ENCODE data around the gene ASCL5.

ASCL5 gene

DNA sequence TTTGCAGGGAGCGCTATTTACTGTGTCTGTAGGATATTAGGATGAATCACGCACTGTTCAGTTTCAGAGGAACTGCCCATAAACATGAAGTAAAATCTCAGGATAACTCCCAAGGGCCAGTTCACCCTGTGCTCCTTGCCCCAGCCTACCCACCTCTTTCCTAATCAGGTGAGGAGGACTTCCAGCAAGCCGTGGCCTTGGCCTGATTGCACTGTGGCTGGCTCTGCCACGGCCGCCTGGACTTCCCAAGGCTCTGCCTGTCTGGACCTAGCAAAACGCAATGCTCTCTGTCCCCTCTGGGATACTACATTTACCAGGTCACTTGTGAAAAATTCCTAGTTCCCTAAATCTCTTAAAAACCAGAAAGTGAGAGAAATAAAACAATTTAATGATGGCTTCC, 7.4 kb upstream of the ASCL5 start:
- DNase-seq = no peak

- DNase-seq = no peak
These were observed 4.4 kb upstream of the ASCL5 start for GRCh38 chr1:201131398-201131797.

DNA sequence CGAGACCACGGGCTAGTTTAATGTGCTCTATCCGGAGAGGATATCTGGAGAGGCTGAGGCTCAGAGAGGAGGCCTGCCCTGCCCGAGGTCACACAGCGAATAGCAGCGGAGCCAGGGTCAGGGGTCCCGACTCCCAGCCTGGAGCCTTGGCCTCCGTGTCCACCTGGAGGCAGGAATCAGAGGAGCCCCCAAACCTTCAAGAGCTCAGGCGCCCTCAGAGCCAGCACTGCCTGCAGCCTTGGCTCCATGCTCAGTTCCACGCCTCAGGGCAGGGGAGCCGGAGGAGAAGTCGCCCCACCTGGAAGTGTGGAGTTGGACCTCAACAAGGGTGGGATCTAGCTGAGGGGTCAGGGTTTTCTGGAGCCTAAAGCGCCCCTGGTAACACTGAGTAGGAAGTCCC, 2.0 kb upstream of the ASCL5 start:
- no peak for DNase-seq

GRCh38 chr1:201128476-201128875, 1.5 kb upstream of the ASCL5 start:
- DNase-seq = no peak

GRCh38 chr1:201127755-201128455, 921 bp upstream of the ASCL5 start:
- no peak for DNase-seq

GRCh38 chr1:201126463-201126831, 537 bp downstream of the ASCL5 start:
- DNase-seq = no peak

DNA sequence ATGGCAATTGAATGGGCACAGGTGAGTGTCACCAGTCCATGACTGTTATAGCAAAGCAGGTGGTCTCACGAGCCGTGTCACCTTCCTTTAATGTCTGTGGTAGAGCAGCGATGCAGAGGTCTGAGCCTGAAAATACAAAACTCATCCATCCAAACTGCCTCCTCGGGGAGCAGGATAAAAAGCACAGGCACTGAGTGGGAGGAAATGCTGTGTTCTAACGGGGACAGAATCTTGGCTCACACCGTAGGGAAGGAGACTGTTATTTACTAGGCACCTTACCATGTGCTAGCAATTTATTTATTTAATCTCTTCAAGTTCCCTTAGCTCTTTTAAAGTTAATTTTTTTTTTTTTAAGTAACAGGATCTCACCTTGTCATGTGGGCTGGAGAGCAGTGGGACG, 1.2 kb downstream of the ASCL5 start:
- no peak for DNase-seq

- no peak for DNase-seq
These were observed 2.0 kb downstream of the ASCL5 start for GRCh38 chr1:201125019-201125418.

- DNase-seq = no peak
These were observed 3.1 kb downstream of the ASCL5 start for GRCh38 chr1:201123866-201124265.

DNA sequence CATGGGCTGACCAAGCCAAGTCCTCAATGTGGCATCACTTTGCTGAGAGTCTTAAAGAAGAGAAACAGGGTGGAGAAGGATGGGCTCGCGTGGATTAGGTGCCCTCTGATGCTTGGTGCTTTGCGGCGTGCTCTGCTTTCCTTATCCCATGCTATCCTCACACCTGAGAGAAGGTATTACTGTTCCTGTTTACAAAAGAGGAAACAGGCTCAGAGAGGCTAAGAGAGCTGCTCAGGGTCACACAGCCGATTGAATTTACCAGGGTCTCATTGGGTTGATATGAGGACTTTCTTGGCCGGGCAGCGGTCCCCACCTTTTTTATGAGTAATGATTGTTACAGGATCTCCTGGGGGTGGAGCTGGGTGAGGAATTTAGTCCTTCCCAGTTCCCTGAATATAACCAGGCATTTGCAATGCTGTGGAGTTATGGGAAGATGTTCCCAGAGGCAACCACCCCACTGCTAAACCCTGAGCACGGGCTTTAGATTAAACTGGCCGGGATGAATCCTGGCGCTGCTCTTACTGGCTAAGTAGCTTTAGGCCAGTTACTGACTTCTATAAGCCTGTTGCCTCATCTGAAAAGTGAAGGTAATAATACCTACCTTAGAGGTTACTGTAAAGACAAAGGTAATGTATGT, 4.5 kb downstream of the ASCL5 start:
- no peak for DNase-seq

DNA sequence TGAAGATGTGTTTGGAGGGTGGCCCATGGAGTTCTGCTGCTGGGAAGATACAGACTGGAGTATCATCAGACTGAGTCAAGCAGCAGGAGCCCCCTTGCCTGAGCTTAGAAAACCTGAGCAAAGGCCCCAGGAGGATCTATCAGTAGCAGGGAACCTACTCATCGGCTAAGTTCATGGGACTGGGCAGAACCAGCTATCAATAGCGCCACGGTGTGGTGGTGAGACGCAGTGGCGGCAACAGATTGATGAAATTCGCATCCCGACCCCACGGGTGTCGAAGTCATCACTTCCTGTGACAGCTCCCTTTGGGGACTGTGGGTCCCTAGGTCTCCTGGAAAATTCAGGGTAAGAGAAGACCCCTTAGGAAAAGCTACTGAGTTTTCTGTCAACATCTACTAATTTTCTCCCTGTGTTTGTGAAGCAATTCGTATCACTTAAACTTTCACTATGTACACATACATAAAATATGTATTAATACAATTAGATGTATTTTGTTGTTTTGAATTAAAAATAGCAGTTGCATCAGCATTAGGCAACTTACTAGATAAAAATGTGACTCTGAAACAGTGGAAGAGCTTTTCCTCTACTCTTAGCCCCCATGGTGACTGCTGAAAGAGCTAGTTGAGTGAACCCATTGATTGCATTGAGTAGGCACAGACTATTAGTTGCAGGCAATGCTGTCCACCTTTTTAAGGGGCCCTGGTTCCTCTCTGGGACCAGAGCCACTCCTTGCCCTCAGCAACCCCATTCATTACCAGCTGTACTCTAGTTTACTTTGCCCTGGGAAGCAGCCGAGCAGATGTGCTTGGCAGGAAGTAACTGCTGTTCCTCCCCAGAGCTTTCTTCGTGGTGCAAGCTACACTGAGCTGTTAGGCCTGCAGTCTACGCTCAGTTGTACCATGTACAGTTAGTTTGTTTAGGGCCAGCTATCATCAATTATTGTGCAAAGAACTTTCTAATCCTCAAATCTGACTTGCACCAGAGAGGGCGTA, 7.5 kb downstream of the ASCL5 start:
- DNase-seq = peak; percentile 46

DNA sequence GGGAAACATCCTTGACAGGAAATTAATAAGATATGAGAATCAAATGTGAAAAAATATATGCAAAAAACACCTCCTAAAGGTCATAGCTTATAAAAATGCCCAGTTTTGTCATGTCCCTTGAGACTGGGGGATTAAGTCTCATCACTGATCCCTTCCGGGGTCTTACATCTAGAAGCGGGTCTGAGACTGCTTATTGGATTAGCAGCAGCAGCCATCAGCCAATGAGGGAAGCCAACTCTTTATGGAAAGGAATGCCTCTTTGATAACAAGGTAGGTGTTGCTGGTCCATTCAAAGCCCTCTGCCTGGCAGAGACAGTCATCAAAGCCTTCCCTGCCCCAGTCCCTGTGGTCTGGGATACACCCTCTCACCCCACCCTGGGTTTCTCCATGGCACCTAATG, 10.9 kb downstream of the ASCL5 start:
- DNase-seq = no peak

DNA sequence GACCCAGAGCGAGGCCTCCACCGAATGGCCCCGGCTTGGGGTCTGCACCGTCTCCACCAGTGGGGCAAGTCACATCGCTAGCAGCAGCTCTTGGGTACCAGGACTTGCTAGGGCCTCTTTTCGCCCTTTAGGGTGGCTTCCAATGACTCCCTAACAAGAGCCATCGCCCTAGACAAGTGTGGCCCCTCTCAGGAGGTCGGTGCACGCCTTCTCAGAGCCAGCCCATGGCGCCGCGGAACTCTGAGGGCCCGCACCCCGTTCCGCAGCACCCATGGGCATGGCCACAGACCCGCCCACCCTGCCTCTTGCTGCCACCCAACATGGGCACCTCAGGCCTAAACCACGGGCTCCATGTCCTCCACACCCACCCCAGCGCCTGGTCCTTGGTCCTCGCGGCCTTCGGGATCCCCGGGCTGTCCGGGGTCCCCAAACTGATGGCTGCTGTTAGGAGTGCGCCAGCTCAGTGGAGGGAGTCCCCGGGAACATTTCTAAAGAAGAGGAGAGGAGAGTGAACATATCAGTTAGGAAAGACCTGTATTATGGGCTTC, 11.5 kb downstream of the ASCL5 start:
- no peak for DNase-seq

- DNase-seq = peak; percentile 69
These were observed 12.5 kb downstream of the ASCL5 start for GRCh38 chr1:201114245-201115131.

DNA sequence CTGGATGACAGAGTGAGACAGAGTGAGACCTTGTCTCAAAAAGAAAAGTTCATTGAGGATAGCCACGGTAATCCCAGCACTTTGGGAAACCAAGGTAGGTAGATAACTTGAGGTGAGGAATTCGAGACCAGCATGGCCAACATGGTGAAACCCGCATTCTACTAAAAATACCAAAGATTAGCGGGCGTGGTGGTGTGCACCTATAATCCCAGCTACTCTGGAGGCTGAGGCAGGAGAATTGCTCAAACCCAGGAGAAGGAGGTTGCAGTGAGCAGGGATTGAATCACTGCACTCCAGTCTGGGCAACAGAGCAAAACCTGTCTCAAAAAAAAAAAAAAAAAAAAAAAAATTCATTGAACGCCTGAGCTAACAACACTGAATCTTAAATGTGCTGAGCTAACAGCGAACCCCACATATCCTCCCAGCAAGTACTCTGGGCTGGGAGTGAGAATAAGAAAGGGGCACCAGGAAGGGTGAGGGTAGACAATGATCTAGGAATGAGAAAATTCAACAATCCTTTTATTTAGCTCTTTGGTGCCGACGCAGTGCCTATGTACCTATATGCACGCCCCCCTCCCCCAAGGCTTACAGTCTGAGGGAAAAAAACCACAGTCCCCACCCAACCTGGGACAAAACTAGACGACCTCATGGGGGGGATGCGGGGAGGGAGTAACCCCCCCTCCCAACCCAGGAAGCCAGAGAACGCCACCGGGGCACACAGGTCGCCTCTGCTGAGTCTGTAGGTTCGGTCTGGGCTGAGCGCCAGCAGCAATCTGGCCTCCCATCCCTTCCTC, 13.3 kb downstream of the ASCL5 start:
- DNase-seq = no peak

DNA sequence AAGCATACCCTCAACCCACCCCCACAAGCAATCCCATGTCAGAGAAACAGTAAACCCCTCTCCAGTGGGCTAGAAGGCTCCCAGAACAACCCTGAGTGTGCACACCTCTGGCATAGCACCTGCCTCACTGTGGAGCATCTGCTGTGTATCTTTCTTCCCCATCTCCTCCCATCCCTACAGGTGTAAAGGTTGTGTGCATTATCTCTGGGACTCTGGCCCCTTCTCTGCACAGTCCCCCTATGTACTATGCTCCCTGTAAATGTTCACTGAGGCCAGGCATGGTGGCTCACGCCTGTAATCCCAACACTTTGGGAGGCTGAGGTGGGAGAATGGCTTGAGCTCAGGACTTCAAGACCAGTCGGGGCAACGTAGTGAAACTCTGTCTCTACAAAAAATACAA, 14.1 kb downstream of the ASCL5 start:
- DNase-seq = no peak

GRCh38 chr1:201112173-201112731, 14.7 kb downstream of the ASCL5 start, which contains the start of gene CACNA1S:
Gene CACNA1S (minus strand): TSS chr1:201112426. CDS start chr1:201112339, 87 bp downstream.
- no peak for DNase-seq

- no peak for DNase-seq
These were observed 15.3 kb downstream of the ASCL5 start for GRCh38 chr1:201111672-201112071.

DNA sequence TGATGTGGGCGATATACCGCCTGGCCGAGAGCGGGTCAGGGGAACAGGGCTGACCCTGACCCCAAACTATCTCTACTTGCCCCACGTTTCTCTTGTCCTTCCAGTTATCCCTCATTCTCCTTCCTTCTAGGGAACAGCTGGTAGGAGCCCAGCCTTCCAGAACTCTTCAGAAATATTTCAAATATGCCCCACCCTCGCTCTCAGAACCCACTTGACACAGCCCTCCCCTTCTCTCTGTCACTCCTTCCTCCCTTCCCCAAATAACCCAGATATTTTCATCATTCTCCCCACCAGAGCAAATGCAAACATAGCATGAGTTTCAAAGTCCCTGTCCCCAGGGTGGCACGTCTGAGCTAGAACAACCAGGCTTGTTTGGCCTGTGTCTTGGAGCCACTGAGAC, 15.8 kb downstream of the ASCL5 start:
- DNase-seq = no peak

GRCh38 chr1:201110616-201111015, 16.4 kb downstream of the ASCL5 start:
- DNase-seq = no peak

- no peak for DNase-seq
These were observed 16.8 kb downstream of the ASCL5 start for GRCh38 chr1:201110138-201110537.

Data from activated CD8-positive, alpha-beta memory T cell treated with anti-CD3 and anti-CD28 coated beads, Interleukin-2, amount 50 U/mL, for 4 hours (primary cell).